GM18508 (cell line): Measurements from ENCODE around the gene GOLGA2.
"Not testable (repeated sequence)": the region's sequence is repeated elsewhere in the genome, so short reads cannot be mapped to it uniquely, and the experiment has no call there.

Source experiments
- ATAC-seq: cut with Tn5 transposase; IDR thresholded peaks from one replicate; pipeline ENCODE4 v1.9.1; 2021; ENCODE audit warnings: moderate number of reproducible peaks; ENCODE audit not compliant: insufficient read depth, unreplicated experiment

GOLGA2 gene

GRCh38 chr9:128244837-128245231 lies 31.0 kb downstream of the GOLGA2 start:
- no peak for ATAC-seq

DNA sequence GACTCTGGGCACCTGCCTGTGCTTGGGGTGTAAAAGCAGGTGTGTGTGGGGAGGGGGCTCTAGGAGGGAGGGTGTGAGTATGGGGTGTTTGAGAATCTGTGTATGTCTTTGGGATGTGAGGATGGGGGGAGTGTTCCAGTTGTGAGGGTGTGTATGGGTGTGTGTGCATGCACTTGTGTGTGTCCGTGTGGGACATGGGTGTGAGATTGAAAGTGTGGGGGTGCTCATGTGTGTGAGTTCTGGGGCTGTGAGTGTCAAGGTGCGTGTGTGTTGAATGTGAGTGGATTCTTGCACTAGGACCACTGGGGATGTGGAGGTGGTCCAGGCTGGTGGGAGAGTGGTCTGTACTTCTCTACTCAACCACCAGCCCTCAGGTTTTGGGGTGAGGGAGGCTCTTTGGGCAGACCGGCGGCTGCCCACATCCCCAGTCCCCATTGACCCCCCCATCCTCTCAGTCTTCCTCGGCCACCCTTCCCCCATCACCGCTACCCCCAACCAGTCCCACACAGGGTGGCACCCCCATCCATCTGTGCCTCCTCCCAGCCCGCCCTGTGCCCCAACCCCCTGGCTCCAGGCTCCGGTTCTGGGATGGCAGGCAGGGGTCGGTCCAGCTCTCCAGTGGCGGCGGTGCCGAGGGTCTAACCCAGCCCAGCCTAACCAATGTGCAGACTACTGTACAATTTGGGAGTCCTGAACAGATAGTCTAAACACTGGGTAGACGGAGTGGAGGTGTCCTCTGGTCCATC lies 31.5 kb downstream of the GOLGA2 start:
- no peak for ATAC-seq

- ATAC-seq = no peak
Observed at GRCh38 chr9:128243215-128244018, 32.4 kb downstream of the GOLGA2 start.

DNA sequence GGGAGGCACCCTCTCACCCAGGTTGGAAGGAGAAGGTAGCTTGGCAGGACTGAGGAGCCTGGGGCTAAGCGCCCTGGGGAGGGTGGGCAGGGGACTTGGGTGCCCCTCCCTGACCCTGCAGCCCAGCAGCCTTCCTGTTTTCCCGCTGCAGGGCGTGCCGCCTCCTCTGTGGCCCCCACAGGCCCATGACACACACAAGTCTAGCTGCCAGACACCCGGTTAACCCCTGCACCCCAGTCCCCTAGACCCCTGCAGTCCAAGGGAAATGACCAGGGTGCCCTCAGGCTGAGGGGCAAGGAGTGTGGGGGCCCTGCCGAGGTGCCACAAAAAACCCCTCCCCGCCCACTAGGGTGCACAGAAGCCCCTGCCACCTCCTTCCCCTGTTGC lies 33.0 kb downstream of the GOLGA2 start:
- ATAC-seq = no peak

DNA sequence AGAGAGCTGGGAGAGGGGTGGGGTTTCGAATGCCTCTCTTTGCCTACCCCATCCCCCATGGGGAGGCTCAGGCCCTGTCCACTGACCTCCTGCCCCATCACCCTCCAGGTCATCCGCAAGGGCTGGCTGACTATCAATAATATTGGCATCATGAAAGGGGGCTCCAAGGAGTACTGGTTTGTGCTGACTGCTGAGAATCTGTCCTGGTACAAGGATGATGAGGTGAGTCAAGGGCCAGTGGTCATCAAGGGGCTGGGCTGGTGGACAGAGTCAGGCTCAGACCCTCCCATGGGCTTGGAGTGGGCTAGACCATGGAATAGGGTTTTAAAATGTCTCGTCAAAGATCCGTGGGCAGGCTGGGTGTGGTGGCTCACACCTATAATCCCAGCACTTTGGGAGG lies 33.7 kb downstream of the GOLGA2 start:
- ATAC-seq = no peak

DNA sequence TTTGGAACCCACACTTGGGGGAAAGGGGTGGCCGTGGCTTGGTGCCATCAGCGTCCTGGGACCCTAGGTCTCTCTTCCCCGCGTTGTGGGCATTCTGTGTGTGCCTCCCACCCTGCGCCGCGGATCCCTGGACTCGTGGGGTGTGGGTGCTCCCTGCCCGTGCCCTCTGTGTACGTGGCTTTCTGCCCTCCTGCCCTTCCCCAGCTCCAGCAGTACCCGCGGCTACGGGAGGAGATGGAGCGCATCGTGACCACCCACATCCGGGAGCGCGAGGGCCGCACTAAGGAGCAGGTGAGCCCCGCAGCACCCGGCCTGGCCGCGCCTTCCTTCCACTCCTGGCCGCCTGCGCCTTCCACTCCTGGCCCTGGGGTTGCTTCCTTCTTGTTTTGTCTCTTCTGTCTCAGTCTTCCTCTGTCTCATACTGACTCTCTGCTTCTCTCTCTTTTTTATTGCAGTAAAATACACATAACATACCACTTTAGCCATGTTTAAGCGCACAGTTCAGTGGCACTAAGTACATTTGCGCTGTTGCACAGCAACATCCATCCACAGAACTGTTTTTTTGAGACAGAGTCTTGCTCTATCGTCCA lies 41.9 kb downstream of the GOLGA2 start:
- ATAC-seq = no peak

DNA sequence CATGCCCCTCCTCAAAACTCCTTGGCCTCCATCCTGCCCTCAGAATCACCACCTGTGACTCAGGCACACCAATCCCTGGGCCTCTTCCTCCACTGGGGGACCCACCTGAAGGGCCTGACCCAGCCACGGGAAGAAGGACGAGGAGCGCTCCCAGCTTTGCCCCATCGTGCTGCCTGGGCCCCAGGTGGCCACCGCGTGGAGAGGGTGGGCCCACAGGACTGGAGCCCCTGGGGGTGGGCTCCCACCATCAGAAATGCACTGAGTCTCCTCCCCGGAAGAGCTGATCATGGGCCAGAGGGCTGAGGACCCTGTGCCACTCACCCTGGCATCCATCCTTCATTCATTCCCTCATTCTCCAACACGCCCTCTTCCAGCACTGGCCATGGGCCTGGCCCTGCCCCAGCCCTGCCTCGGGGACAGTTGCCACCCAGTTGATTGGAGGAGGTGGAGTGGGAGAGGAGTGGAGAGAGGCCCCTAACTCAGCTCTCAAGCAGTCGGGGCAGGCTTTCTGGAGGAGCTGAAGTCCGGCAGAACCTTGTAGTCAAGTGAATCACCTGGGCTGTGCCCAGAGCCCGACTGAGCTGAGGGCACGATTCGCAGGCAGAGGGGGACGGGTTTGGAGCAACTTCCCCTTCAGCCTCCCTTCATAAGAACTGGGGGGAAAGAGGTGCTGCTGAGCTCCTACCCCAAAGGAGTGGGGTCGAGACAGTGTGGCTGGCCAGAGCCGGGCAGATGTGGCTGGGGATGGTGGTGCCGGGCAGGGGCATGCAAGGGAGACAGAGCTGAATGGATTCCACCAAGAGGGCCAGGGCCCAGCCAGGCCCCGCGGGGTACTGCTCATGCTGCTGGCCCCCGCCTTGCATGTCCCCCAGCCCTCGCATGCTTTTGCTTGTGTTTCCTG lies 43.0 kb downstream of the GOLGA2 start:
- no peak for ATAC-seq

- ATAC-seq = no peak
Observed at GRCh38 chr9:128231638-128232527, 43.9 kb downstream of the GOLGA2 start.

DNA sequence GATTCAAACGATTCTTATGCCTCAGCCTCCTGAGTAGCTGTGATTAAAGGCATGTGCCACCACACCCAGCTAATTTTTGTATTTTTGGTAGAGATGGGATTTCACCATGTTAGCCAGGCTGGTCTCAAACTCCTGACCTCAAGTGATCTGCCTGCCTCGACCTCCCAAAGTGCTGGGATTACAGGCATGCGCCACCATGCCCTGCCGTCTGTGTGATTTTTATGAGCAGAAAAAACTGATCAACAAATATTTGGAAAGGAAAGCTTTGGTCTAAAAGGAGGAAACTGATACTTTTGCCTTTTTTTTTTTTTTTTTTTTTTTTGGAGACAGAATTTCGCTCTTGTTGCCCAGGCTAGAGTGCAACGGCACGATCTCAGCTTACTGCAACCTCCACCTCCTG lies 44.9 kb downstream of the GOLGA2 start:
- ATAC-seq = not testable (repeated sequence)

- no peak for ATAC-seq
Observed at GRCh38 chr9:128226412-128226801, 49.4 kb downstream of the GOLGA2 start.

GRCh38 chr9:128225770-128226411 lies 49.9 kb downstream of the GOLGA2 start:
- ATAC-seq = no peak

- ATAC-seq = no peak
Observed at GRCh38 chr9:128224877-128225276, 50.9 kb downstream of the GOLGA2 start.

- no peak for ATAC-seq
Observed at GRCh38 chr9:128222880-128223670, 52.7 kb downstream of the GOLGA2 start.

- no peak for ATAC-seq
Observed at GRCh38 chr9:128222026-128222425, 53.8 kb downstream of the GOLGA2 start.

DNA sequence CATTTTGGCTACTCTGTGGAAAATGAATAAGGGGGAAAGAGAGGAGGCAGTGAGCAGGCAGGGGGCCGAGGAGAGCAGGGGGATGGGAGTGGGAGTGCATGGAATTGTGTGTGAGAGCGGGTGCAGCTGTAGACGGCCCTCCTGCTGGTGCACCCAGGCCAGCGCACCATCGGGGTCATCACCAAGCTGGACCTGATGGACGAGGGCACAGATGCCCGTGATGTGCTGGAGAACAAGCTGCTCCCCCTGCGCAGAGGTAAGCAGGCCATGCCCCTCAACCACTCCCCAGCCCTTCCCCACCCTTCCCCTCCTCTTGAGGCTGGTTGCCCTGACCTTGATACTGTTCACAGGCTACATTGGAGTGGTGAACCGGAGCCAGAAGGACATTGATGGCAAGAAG lies 56.0 kb downstream of the GOLGA2 start:
- ATAC-seq = no peak

DNA sequence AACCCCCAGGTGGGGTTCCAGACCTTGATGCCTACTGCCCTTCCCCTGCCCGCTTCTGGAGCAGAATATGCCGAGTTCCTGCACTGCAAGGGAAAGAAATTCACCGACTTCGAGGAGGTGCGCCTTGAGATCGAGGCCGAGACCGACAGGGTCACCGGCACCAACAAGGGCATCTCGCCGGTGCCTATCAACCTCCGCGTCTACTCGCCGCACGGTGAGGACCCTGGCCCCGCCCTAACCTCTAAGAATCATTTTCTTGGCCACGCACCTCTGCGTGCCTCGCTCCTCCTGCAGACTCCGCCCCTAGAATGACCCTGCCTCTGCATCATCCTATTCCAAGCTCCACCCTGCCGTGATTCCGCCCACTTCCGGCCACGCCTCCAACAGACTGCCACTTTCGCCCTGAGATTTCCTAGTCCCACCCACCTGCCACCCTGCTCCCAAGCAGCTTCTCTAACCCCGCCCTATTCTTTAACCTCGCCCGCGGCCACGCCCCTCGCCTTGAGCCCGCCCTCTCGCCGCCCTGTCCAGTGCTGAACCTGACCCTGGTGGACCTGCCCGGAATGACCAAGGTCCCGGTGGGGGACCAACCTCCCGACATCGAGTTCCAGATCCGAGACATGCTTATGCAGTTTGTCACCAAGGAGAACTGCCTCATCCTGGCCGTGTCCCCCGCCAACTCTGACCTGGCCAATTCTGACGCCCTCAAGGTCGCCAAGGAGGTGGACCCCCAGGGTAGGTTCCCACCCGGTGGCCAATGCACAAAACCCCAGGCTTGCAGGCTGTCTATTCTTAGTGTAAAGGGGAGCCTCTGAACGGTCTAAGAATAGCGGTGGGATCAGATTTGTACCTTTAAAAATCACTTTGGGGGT lies 57.1 kb downstream of the GOLGA2 start:
- peak; percentile 65 for ATAC-seq

DNA sequence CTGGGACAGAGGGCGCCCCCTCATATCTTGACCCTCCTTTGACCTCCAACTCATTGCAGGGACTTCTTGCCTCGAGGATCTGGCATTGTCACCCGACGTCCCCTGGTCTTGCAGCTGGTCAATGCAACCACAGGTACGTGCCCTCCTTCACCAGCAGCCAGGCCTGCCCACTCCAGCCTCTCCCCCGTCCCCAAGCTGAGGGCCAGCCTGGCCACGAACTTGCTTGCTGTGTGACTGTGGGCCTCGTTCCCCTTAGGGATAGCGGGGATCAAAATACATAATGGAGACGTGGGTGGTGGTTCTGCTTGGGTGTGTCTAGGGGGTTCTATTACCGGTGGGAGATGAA lies 57.7 kb downstream of the GOLGA2 start:
- ATAC-seq = no peak
